KMS-11 (cell line): ENCODE measurements around the gene RASIP1.

Experiments used
- H2AFZ ChIP-seq: fragments of 200-600 bp; sonication (generic); 2 replicates; pipeline ENCODE4 v1.6.1; 2016; ENCODE audit warnings: antibody characterized with exemption, mixed run types, low read depth
- H3K27ac ChIP-seq: fragments of 200-600 bp; sonication (generic); 2 replicates; pipeline ENCODE4 v1.6.1; 2016; ENCODE audit warnings: mild to moderate bottlenecking, mixed run types
- H3K27me3 ChIP-seq: fragments of 200-600 bp; sonication (generic); 2 replicates; pipeline ENCODE4 v1.6.1; 2017; ENCODE audit warnings: mild to moderate bottlenecking, low read depth, mixed run types, moderate library complexity; ENCODE audit not compliant: insufficient read depth
- H3K36me3 ChIP-seq: fragments of 200-600 bp; sonication (generic); 2 replicates; pipeline ENCODE4 v1.6.1; 2017; ENCODE audit warnings: mild to moderate bottlenecking, mixed run types; ENCODE audit not compliant: insufficient read depth
- H3K4me1 ChIP-seq: fragments of 200-600 bp; sonication (generic); 2 replicates; pipeline ENCODE4 v1.6.1; 2016; ENCODE audit warnings: mild to moderate bottlenecking, low read depth, mixed run types; ENCODE audit not compliant: poor library complexity, severe bottlenecking
- H3K4me2 ChIP-seq: fragments of 200-600 bp; sonication (generic); 2 replicates; pipeline ENCODE4 v1.7.0; 2016; ENCODE audit warnings: mild to moderate bottlenecking, mixed run types
- H3K4me3 ChIP-seq: fragments of 200-600 bp; sonication (generic); IDR thresholded peaks from 2 replicates; pipeline ENCODE4 v1.6.1; 2017; ENCODE audit warnings: low read depth, low read length, mixed read lengths; ENCODE audit not compliant: insufficient read depth
- H3K79me2 ChIP-seq: fragments of 200-600 bp; sonication (generic); 2 replicates; pipeline ENCODE4 v1.6.1; 2016; ENCODE audit warnings: low read depth, mixed run types; ENCODE audit not compliant: insufficient read depth
- H3K9ac ChIP-seq: fragments of 200-600 bp; sonication (generic); 2 replicates; pipeline ENCODE4 v1.6.1; 2016; ENCODE audit warnings: mild to moderate bottlenecking, mixed run types
- H4K20me1 ChIP-seq: fragments of 200-600 bp; sonication (generic); 2 replicates; pipeline ENCODE4 v1.6.1; 2016; ENCODE audit warnings: mild to moderate bottlenecking, mixed run types; ENCODE audit not compliant: insufficient read depth
- CTCF ChIP-seq: fragments of 200-600 bp; sonication (generic); conservative IDR thresholded peaks from 2 replicates; pipeline ENCODE4 v1.6.1; 2017; ENCODE audit warnings: low read depth, mild to moderate bottlenecking, antibody characterized with exemption, low read length, moderate library complexity, mixed read lengths

Gene RASIP1

DNA sequence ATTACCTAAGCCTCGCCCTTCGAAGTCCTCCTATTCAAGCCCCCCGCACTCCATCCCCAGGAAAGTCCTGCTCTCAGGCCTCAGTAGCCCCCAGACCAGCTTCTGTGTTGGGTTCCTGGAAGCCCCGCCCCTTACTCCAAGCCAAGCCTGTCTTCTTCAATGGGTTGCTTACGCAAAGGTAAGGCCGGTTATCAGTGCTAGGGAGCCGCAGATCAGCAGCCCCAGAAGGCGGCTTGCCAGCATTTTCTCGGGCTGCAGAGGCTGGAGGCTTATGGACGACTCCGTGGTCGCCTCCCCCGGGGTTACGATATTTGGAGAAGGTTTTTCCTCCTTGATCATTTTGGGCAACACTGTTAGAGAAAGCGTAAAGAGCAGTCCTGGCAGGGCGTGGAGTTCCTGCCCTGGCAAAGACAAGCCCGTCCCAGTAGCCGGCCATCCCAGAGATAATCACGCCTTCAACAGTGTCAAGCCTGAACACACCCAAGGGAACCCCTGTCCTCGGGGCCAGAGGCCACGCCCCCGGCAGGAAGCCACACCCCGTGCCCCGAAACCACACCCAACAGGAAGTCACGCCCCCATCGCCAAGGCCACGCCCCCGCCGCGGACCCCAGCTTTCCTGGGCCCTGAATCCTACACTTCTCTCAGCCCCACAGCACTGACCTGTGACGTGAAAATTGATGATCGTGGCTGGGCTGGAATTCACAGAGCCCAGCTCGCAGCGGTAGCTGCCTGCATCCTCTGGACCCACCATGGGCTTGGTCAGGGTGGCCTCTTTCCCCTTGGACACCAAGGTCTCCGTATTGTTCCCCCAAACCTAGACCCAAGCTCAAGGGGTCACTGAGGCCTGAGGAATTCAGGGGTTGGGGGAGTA, 954 bp upstream of the RASIP1 start:
- Histone ChIP-seq H3K27ac (no peak overlapping the region), H3K27me3 (peaks cover 48% of the 10 kb centered on the region), H4K20me1 (no peaks in the 10 kb centered on the region), H2AFZ (no peak overlapping the region), H3K9ac (no peak overlapping the region), H3K79me2 (no peaks in the 10 kb centered on the region), H3K36me3 (no peaks in the 10 kb centered on the region), H3K4me1 (peaks cover 9% of the 10 kb centered on the region), H3K4me2 (no peak overlapping the region; the same call in 1 of the 2 replicates), H3K4me3 (no peak overlapping the region)
- TF ChIP-seq CTCF: no peak

DNA sequence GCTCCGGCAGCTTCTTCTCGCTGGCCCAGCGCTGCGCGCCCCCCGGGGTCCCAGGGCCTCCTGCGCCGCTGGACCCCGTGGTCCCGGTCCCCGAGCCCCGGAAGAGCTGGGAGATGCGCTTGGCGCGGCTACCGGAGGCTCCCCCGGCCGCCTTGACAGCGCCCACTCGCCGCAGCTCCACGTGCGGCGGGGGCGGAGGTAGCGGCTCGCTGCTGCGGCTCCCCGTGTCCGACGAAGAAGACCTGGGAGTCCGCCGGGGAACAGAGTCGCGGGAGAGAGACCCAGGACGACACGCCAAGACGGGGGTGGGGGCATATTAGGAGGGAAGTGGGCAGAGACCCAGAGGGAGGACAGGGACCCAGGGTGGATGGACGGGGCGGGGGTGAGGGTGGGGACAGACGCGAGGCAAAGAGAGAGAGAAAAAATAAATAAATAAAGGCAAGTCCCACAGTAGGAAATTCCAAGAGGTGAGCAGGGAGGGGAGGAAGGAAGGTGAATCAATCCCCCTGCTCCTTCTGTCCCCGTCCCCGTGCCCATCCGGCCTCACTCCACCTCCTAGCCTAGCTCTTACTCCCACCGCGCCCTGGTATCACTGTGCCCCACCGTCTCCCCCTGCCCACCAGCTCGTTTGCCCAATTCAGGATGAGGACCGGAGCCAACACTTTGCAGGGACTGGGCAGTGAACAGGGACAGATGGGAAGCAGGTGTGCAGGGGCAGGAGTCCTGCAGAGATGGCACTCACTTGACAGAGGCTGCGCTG, 826 bp downstream of the RASIP1 start:
- Histone ChIP-seq H3K4me2 (peak overlapping the region; percentile 54), H3K4me3 (no peak overlapping the region), H3K9ac (no peak overlapping the region), H3K79me2 (no peaks in the 10 kb centered on the region), H3K27ac (no peak overlapping the region), H2AFZ (peak overlapping the region; percentile 81), H4K20me1 (no peaks in the 10 kb centered on the region), H3K27me3 (peaks cover 37% of the 10 kb centered on the region), H3K36me3 (no peaks in the 10 kb centered on the region), H3K4me1 (peaks cover 9% of the 10 kb centered on the region)
- no peak for TF ChIP-seq CTCF

- Histone ChIP-seq H3K9ac (no peak overlapping the region), H2AFZ (peak overlapping the region; percentile 81)
Measured at GRCh38 chr19:48738557-48739403, 1.6 kb downstream of the RASIP1 start.

More at GRCh38 chr19:48738557-48739403, 1.6 kb downstream of the RASIP1 start:
- H3K4me2 ChIP-seq: peak overlapping the region; percentile 54
- no peak overlapping the region for H3K27ac ChIP-seq
- H3K27me3 ChIP-seq: peaks cover 36% of the 10 kb centered on the region
- H3K79me2 ChIP-seq: no peaks in the 10 kb centered on the region
- no peak for TF ChIP-seq CTCF
- H4K20me1 ChIP-seq: no peaks in the 10 kb centered on the region
- no peaks in the 10 kb centered on the region for H3K36me3 ChIP-seq
- no peak overlapping the region for H3K4me3 ChIP-seq
- H3K4me1 ChIP-seq: peaks cover 9% of the 10 kb centered on the region
